T-helper 2 cell treated with Interferon-gamma antibody and Interleukin-4, amounts not matched to agents 5 μg/mL and 100 μg/mL, for 36 hours (primary cell): ENCODE results near the gene ABTB1.

Experiments
- DNase-seq: peaks from one replicate; pipeline ENCODE4 v3.0.0; 2021; ENCODE audit warnings: low spot score
- H3K27ac Mint-ChIP-seq: one replicate; pipeline ENCODE4 v1.8.0; 2021; ENCODE audit warnings: mild to moderate bottlenecking, mixed read lengths
- H3K27me3 Mint-ChIP-seq: one replicate; pipeline ENCODE4 v1.8.0; 2021; ENCODE audit warnings: low read depth, mixed read lengths
- H3K36me3 Mint-ChIP-seq: one replicate; pipeline ENCODE4 v1.8.0; 2021; ENCODE audit warnings: low read depth, mixed read lengths
- H3K4me1 Mint-ChIP-seq: one replicate; pipeline ENCODE4 v1.8.0; 2021; ENCODE audit warnings: low read depth, mixed read lengths
- H3K4me3 Mint-ChIP-seq: one replicate; pipeline ENCODE4 v1.8.0; 2022; ENCODE audit warnings: mild to moderate bottlenecking, moderate library complexity, mixed read lengths
- H3K9me3 Mint-ChIP-seq: one replicate; pipeline ENCODE4 v1.8.0; 2021; ENCODE audit warnings: mixed read lengths

ABTB1 gene

GRCh38 chr3:127671523-127672428, 976 bp upstream of the ABTB1 start:
- Mint-ChIP-seq H3K36me3 (no peaks in the 10 kb centered on the region), H3K4me3 (peak overlapping the region; percentile 94), H3K4me1 (peaks cover 13% of the 10 kb centered on the region), H3K9me3 (no peaks in the 10 kb centered on the region), H3K27ac (peak overlapping the region; percentile 99), H3K27me3 (no peaks in the 10 kb centered on the region)
- no peak for DNase-seq

- H3K4me1 Mint-ChIP-seq: peaks cover 13% of the 10 kb centered on the region
- no peaks in the 10 kb centered on the region for H3K36me3 Mint-ChIP-seq
- peak overlapping the region; percentile 82 for H3K27ac Mint-ChIP-seq
- H3K4me3 Mint-ChIP-seq: peak overlapping the region; percentile 88
- no peaks in the 10 kb centered on the region for H3K9me3 Mint-ChIP-seq
- no peaks in the 10 kb centered on the region for H3K27me3 Mint-ChIP-seq
- DNase-seq: peak; percentile 50
Observed at GRCh38 chr3:127673191-127674100, 694 bp downstream of the ABTB1 start.

GRCh38 chr3:127674101-127674721, 1.5 kb downstream of the ABTB1 start:
- Mint-ChIP-seq H3K9me3 (no peaks in the 10 kb centered on the region), H3K27ac (peak overlapping the region; percentile 82), H3K36me3 (no peaks in the 10 kb centered on the region), H3K27me3 (no peaks in the 10 kb centered on the region), H3K4me3 (peak overlapping the region; percentile 88), H3K4me1 (peaks cover 13% of the 10 kb centered on the region)
- DNase-seq: no peak

- H3K4me1 Mint-ChIP-seq: peaks cover 13% of the 10 kb centered on the region
- peak overlapping the region; percentile 27 for H3K27ac Mint-ChIP-seq
- peak overlapping the region; percentile 47 for H3K4me3 Mint-ChIP-seq
- H3K27me3 Mint-ChIP-seq: no peaks in the 10 kb centered on the region
- no peak for DNase-seq
- H3K36me3 Mint-ChIP-seq: no peaks in the 10 kb centered on the region
- H3K9me3 Mint-ChIP-seq: no peaks in the 10 kb centered on the region
Observed at GRCh38 chr3:127674790-127675189, 2.0 kb downstream of the ABTB1 start.

- Mint-ChIP-seq H3K4me1 (peaks cover 13% of the 10 kb centered on the region), H3K36me3 (no peaks in the 10 kb centered on the region), H3K4me3 (no peak overlapping the region), H3K27me3 (no peaks in the 10 kb centered on the region), H3K27ac (no peak overlapping the region), H3K9me3 (no peaks in the 10 kb centered on the region)
- no peak for DNase-seq
Observed at GRCh38 chr3:127675651-127676391, 3.1 kb downstream of the ABTB1 start.

GRCh38 chr3:127676456-127676855, 3.7 kb downstream of the ABTB1 start:
- Mint-ChIP-seq H3K27ac (no peak overlapping the region), H3K4me1 (peaks cover 13% of the 10 kb centered on the region), H3K27me3 (no peaks in the 10 kb centered on the region), H3K36me3 (no peaks in the 10 kb centered on the region), H3K4me3 (no peak overlapping the region), H3K9me3 (no peaks in the 10 kb centered on the region)
- DNase-seq: no peak

GRCh38 chr3:127676921-127677351, 4.2 kb downstream of the ABTB1 start:
- H3K27ac Mint-ChIP-seq: no peak overlapping the region
- H3K36me3 Mint-ChIP-seq: no peaks in the 10 kb centered on the region
- no peaks in the 10 kb centered on the region for H3K9me3 Mint-ChIP-seq
- peaks cover 10% of the 10 kb centered on the region for H3K4me1 Mint-ChIP-seq
- H3K4me3 Mint-ChIP-seq: no peak overlapping the region
- DNase-seq: no peak
- no peaks in the 10 kb centered on the region for H3K27me3 Mint-ChIP-seq

GRCh38 chr3:127677541-127678314, 5.0 kb downstream of the ABTB1 start:
- Mint-ChIP-seq H3K36me3 (no peaks in the 10 kb centered on the region), H3K4me3 (no peak overlapping the region), H3K27ac (no peak overlapping the region), H3K4me1 (peaks cover 10% of the 10 kb centered on the region), H3K9me3 (no peaks in the 10 kb centered on the region), H3K27me3 (no peaks in the 10 kb centered on the region)
- no peak for DNase-seq

GRCh38 chr3:127678315-127678599, 5.5 kb downstream of the ABTB1 start:
- Mint-ChIP-seq H3K36me3 (no peaks in the 10 kb centered on the region), H3K27ac (no peak overlapping the region), H3K4me1 (peaks cover 10% of the 10 kb centered on the region), H3K9me3 (no peaks in the 10 kb centered on the region), H3K4me3 (no peak overlapping the region), H3K27me3 (no peaks in the 10 kb centered on the region)
- no peak for DNase-seq

GRCh38 chr3:127678611-127679533, 6.1 kb downstream of the ABTB1 start:
- no peaks in the 10 kb centered on the region for H3K27me3 Mint-ChIP-seq
- H3K9me3 Mint-ChIP-seq: no peaks in the 10 kb centered on the region
- H3K4me1 Mint-ChIP-seq: peaks cover 9% of the 10 kb centered on the region
- H3K4me3 Mint-ChIP-seq: no peak overlapping the region
- H3K36me3 Mint-ChIP-seq: no peaks in the 10 kb centered on the region
- H3K27ac Mint-ChIP-seq: no peak overlapping the region
- no peak for DNase-seq

- Mint-ChIP-seq H3K27me3 (no peaks in the 10 kb centered on the region), H3K36me3 (no peaks in the 10 kb centered on the region), H3K9me3 (no peaks in the 10 kb centered on the region), H3K4me1 (peaks cover 6% of the 10 kb centered on the region), H3K27ac (no peak overlapping the region), H3K4me3 (no peak overlapping the region)
- DNase-seq: no peak
Observed at GRCh38 chr3:127679534-127680145, 6.9 kb downstream of the ABTB1 start.

- Mint-ChIP-seq H3K36me3 (no peaks in the 10 kb centered on the region), H3K4me3 (no peak overlapping the region), H3K27ac (no peak overlapping the region), H3K9me3 (no peaks in the 10 kb centered on the region), H3K27me3 (no peaks in the 10 kb centered on the region), H3K4me1 (peaks cover 5% of the 10 kb centered on the region)
- no peak for DNase-seq
Observed at GRCh38 chr3:127680146-127680661, 7.5 kb downstream of the ABTB1 start.
